HepG2 (cell line): ENCODE results near the gene MAP2K6. TPM values are rescaled to one million over a fixed set of nuclear protein-coding genes. Genes with fewer than 3 reads are reported as not detected.
A peak's percentile ranks its signal among the peaks of the same experiment; 100 is the strongest.

Experiments used
- ATAC-seq: fragments of 200-7000 bp; cut with Tn5 transposase; 3 replicates; pipeline ENCODE4 v1.9.1; 2020; ENCODE audit warnings: mild to moderate bottlenecking, moderate library complexity
- BruUV-seq: library from RNA; stranded (reverse); fragments of 400-500 nt; replicated peaks from 2 replicates; lab custom pipeline; 2021; lab: Mats Ljungman, UMichigan
- CTCF ChIA-PET: fragments of 300-600 bp; formaldehyde crosslinking; extraction: SDS; loops from one replicate; lab custom pipeline; 2021; ENCODE audit warnings: low total read pairs, inconsistent platforms, low intra/inter-chr PET ratio; lab: Yijun Ruan, JAX
- POLR2A ChIA-PET: fragments of 350-600 bp; sonication (Branson Sonifier 250); formaldehyde crosslinking; loops from one replicate; lab custom pipeline; 2020; ENCODE audit warnings: antibody characterized with exemption, inconsistent platforms; lab: Yijun Ruan, JAX
- DNase-seq: peaks from one replicate; pipeline ENCODE4 v3.0.0-alpha.2; 2015; ENCODE audit warnings: low spot score
- FAIRE-seq: peaks from 3 replicates; lab custom pipeline; 2011; peaks lifted over from hg19 to GRCh38; lab: Jason Lieb, UNC
- H2AFZ ChIP-seq: one replicate; pipeline ENCODE4 v1.6.1; 2011; ENCODE audit warnings: low read length, inconsistent platforms
- H3K27ac ChIP-seq: fragments of 300-600 bp; 3 replicates; pipeline ENCODE4 v1.8.0; 2011; ENCODE audit warnings: mixed run types, mild to moderate bottlenecking, mixed read lengths, low read length, inconsistent platforms; ENCODE audit not compliant: insufficient read depth; ENCODE audit errors: extremely low read length
- H3K27me3 ChIP-seq, 2 experiments: fragments of 200-600 bp in 1 of 2; 2 replicates in 1 of 2; 3 replicates in 1 of 2; pipeline versions ENCODE4 v1.6.0 to v1.8.0; 2011; ENCODE audit warnings: low read length in 2 of 2, mild to moderate bottlenecking in 2 of 2, moderate library complexity in 2 of 2, inconsistent platforms in 1 of 2; ENCODE audit not compliant: insufficient read depth in 2 of 2, control insufficient read depth in 1 of 2
- H3K36me3 ChIP-seq, 2 experiments: fragments of 200-600 bp in 1 of 2; replicated peaks in 1 of 2; 2 replicates in 1 of 2; 3 replicates in 1 of 2; pipeline versions ENCODE4 v1.5.1 to v1.8.0; 2011; ENCODE audit warnings: low read length in 2 of 2, inconsistent platforms in 1 of 2; ENCODE audit not compliant: insufficient read depth in 2 of 2, control insufficient read depth in 1 of 2
- H3K4me1 ChIP-seq: 2 replicates; pipeline ENCODE4 v1.5.1; 2012; ENCODE audit warnings: low read length, inconsistent platforms; ENCODE audit not compliant: insufficient read depth
- H3K4me2 ChIP-seq: 2 replicates; pipeline ENCODE4 v1.6.0; 2011; ENCODE audit warnings: low read depth, low read length, inconsistent platforms
- H3K4me3 ChIP-seq, 3 experiments: fragments of 200-600 bp in 1 of 3; sonication (generic), shearing (Covaris generic) in 1 of 3; replicated peaks in 1 of 3; 2 replicates each; pipeline ENCODE4 v1.5.1; 2011 to 2016; ENCODE audit warnings: low read length in 3 of 3, inconsistent platforms in 2 of 3, low read depth in 2 of 3, mild to moderate bottlenecking in 2 of 3, control low read depth in 1 of 3, mixed read lengths in 1 of 3; ENCODE audit not compliant: insufficient read depth in 1 of 3
- H3K79me2 ChIP-seq: one replicate; pipeline ENCODE4 v1.6.1; 2011; ENCODE audit warnings: low read length, inconsistent platforms; ENCODE audit not compliant: insufficient read depth
- H3K9ac ChIP-seq: 2 replicates; pipeline ENCODE4 v1.6.0; 2011; ENCODE audit warnings: mild to moderate bottlenecking, low read depth, low read length, inconsistent platforms; ENCODE audit not compliant: insufficient read depth
- H3K9me3 ChIP-seq: 2 replicates; pipeline ENCODE4 v1.5.1; 2012; ENCODE audit warnings: mild to moderate bottlenecking, low read length
- H4K20me1 ChIP-seq: 2 replicates; pipeline ENCODE4 v1.6.0; 2011; ENCODE audit warnings: inconsistent platforms, mild to moderate bottlenecking, low read length, moderate library complexity; ENCODE audit not compliant: insufficient read depth
- ATF7 ChIP-seq, 2 experiments: fragments of 450-650 bp in 1 of 2; sonication (generic) in 1 of 2; formaldehyde crosslinking in 1 of 2; IDR thresholded peaks; 2 replicates each; pipeline versions ENCODE4 v1.4.0 to v1.6.1; 2016 to 2020; ENCODE audit warnings: antibody characterized with exemption in 1 of 2, mild to moderate bottlenecking in 1 of 2, missing genetic modification reagents in 1 of 2
- WGBS: methylation state at CpG from one replicate; pipeline ENCODE4 v1.1.6; 2017; ENCODE audit warnings: low lambda C conversion rate; 5-methylcytosine and 5-hydroxymethylcytosine counted together
- in situ Hi-C: cut with HindIII; loops from 2 replicates; pipeline ENCODE4 v1.10.0; 2017; ENCODE audit warnings: low pct_unique_long_range_greater_than_20kb; ENCODE audit not compliant: extremely low pct_ligation_motif_present
- intact Hi-C: fragments of 100-400 bp; cut with micrococcal nuclease; formaldehyde crosslinking; loops from one replicate; pipeline ENCODE4 v1.10.0; 2022; ENCODE audit not compliant: unreplicated experiment
- polyA plus RNA-seq, 8 experiments: library from polyadenylated mRNA; depleted of rRNA in 3 of 8; stranded (reverse) in 7 of 8; unstranded in 1 of 8; fragments of >200 nt; fragmentation: Illumina TruSeq in 4 of 8; extraction: Trizol in 4 of 8; gene quantifications; 2 replicates each; pipeline versions ENCODE4 v1.2.1 to v1.2.3, GENCODE V29; 2011 to 2016; ENCODE audit warnings: low read depth in 4 of 8, missing spikeins in 1 of 8, mixed read lengths in 1 of 8; ENCODE audit not compliant: insufficient read depth in 1 of 8
- total RNA-seq, 5 experiments: library from RNA; depleted of rRNA; stranded (reverse); fragments of >200 nt; fragmentation: Illumina TruSeq; extraction: Trizol; gene quantifications; 2 replicates each; pipeline ENCODE4 v1.2.3, GENCODE V29; 2016; ENCODE audit warnings: low read depth in 1 of 5
- TF ChIP-seq, protein P1 (sequence below), 2 experiments: sonication (generic) in 1 of 2; formaldehyde crosslinking in 1 of 2; IDR thresholded peaks; 2 replicates each; pipeline versions ENCODE4 v1.6.1 to v1.9.0; 2014 to 2022; ENCODE audit warnings: antibody characterized with exemption in 1 of 2, borderline replicate concordance in 1 of 2, inconsistent platforms in 1 of 2, low read depth in 1 of 2, missing genetic modification reagents in 1 of 2

The MAP2K6 gene
- total and polyA plus RNA-seq, 2 of the 13 experiments (the other 11 are each of a cell fraction or from before 2014, with no cell fraction given): 5.1 to 33.6 TPM

DNA sequence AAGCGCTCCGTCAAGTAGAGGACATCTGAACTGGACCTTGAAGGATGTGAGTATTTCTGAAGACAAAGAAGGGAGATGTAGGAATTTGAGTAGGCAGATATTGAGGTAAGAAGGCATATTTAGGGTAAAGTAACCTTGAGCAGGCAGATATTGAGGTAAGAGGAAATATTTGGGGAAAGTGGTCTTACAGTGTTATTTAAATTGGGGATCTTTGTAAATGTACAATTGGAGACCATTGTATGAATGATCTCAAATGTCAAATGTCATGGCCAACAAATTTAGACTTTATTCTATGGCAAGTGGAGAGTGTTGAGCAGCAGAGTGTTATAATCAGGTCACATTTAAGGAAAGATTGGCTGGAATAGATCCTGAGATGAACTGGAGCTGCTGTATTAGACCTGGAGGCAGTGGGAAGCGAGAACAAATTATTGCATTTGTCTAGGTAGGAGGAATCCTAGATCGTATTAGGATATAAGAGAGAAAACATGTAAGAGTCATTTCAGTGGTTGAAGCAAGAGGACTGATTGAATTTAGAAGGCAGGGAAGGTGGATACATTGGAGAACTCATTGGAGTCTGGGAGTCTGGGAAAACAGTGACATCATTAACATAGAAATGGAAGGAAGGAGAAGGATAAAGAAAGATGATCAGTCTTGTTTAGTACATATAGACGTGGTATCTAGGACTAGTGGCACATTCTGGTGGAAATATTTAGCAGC is 165.6 kb downstream of the MAP2K6 start:
- H3K9ac ChIP-seq: no peak overlapping the region
- no peak for FAIRE-seq
- no TSS peak for BruUV-seq
- H3K4me2 ChIP-seq: no peak overlapping the region
- no peaks in the 10 kb centered on the region for H3K36me3 ChIP-seq
- TF ChIP-seq ATF7 (IDR thresholded peaks at IDR 0.05): peak; percentile 66; the same call in 1 of the 2 replicates
- no peak for TF ChIP-seq ATF7 (CRISPR knock-in tag; IDR thresholded peaks at IDR 0.05)
- TF ChIP-seq, protein P1, sequence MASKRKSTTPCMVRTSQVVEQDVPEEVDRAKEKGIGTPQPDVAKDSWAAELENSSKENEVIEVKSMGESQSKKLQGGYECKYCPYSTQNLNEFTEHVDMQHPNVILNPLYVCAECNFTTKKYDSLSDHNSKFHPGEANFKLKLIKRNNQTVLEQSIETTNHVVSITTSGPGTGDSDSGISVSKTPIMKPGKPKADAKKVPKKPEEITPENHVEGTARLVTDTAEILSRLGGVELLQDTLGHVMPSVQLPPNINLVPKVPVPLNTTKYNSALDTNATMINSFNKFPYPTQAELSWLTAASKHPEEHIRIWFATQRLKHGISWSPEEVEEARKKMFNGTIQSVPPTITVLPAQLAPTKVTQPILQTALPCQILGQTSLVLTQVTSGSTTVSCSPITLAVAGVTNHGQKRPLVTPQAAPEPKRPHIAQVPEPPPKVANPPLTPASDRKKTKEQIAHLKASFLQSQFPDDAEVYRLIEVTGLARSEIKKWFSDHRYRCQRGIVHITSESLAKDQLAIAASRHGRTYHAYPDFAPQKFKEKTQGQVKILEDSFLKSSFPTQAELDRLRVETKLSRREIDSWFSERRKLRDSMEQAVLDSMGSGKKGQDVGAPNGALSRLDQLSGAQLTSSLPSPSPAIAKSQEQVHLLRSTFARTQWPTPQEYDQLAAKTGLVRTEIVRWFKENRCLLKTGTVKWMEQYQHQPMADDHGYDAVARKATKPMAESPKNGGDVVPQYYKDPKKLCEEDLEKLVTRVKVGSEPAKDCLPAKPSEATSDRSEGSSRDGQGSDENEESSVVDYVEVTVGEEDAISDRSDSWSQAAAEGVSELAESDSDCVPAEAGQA (IDR thresholded peaks at IDR 0.05; ENCODE audit: low read depth): no peak
- TF ChIP-seq, protein P1 (CRISPR knock-in tag; IDR thresholded peaks at IDR 0.05; ENCODE audit: borderline replicate concordance): no peak
- no peaks in the 10 kb centered on the region for H3K79me2 ChIP-seq
- no peak overlapping the region for H3K4me3 ChIP-seq
- no peak for DNase-seq
- H3K4me1 ChIP-seq: no peaks in the 10 kb centered on the region
- H4K20me1 ChIP-seq: no peaks in the 10 kb centered on the region
- no peak overlapping the region for H3K27ac ChIP-seq
- ATAC-seq: no peak
- H3K9me3 ChIP-seq: no peaks in the 10 kb centered on the region
- ChIA-PET POLR2A (no interaction called here), CTCF (no interaction called here)
- H3K27me3 ChIP-seq: peaks cover 2 to 6% of the 10 kb centered on the region in 2 experiments; a peak in 2 of 5 replicates
- intact Hi-C loops: no loop called here
- WGBS: 41% methylated on average over 5 of the region's 5 CpGs
- no peak overlapping the region for H2AFZ ChIP-seq
- in situ Hi-C loops: loop anchor here (10.0 kb wide), 1 partner anchor 975 kb away; no protein-coding TSS in a partner anchor
